Tibial nerve (tissue), 4 donors: ENCODE data around the gene URI1. TPM values are rescaled to one million over a fixed set of nuclear protein-coding genes. Genes with fewer than 3 reads are reported as not detected.

Experiments used
- DNase-seq, 2 donors: peaks; one replicate each; pipeline ENCODE4 v3.0.0-alpha.2; 2019; ENCODE audit warnings: low spot score in 2 of 2
- H3K27ac ChIP-seq, 4 donors: fragments of 200-600 bp; sonication (generic) in 3 of 4; one replicate each; pipeline ENCODE4 v1.5.1; 2017 to 2019; ENCODE audit warnings: mild to moderate bottlenecking in 1 of 4
- H3K27me3 ChIP-seq, 2 donors: fragments of 200-600 bp; sonication (generic) in 1 of 2; one replicate each; pipeline versions ENCODE4 v1.5.1 to v1.6.0; 2017 to 2019
- H3K36me3 ChIP-seq, 3 donors: fragments of 200-600 bp; sonication (generic); one replicate each; pipeline ENCODE4 v1.5.1; 2018 to 2019
- H3K4me1 ChIP-seq, 4 donors: fragments of 200-600 bp; sonication (generic) in 3 of 4; one replicate each; pipeline ENCODE4 v1.5.1; 2017 to 2019
- H3K4me3 ChIP-seq, 4 donors: fragments of 200-600 bp; sonication (generic) in 3 of 4; one replicate each; pipeline ENCODE4 v1.5.1; 2017 to 2019; ENCODE audit warnings: mild to moderate bottlenecking in 1 of 4, moderate library complexity in 1 of 4
- H3K9me3 ChIP-seq, 4 donors: fragments of 200-600 bp; sonication (generic) in 3 of 4; one replicate each; pipeline ENCODE4 v1.5.1; 2017 to 2019
- EP300 ChIP-seq, 2 donors: sonication (generic); formaldehyde crosslinking; IDR thresholded peaks; one replicate each; pipeline ENCODE4 v1.6.1; 2017; ENCODE audit warnings: antibody characterized with exemption in 2 of 2, mild to moderate bottlenecking in 1 of 2
- POLR2A ChIP-seq, 2 donors: fragments of 450-650 bp; IDR thresholded peaks; one replicate each; pipeline ENCODE4 v1.6.1; 2017; ENCODE audit warnings: antibody characterized with exemption in 2 of 2, mild to moderate bottlenecking in 2 of 2, moderate library complexity in 2 of 2
- WGBS, 2 donors: methylation state at CpG; one replicate each; pipeline ENCODE4 v1.1.5; 2018; 5-methylcytosine and 5-hydroxymethylcytosine counted together
- total RNA-seq, 4 donors: library from RNA; depleted of rRNA; stranded (reverse); fragments of >200 nt; gene quantifications; one replicate each; pipeline ENCODE4 v1.1.0, GENCODE V29; 2016
- TF ChIP-seq, protein P1 (sequence below), 5 experiments: fragments of 200-600 bp in 3 of 5; fragments of 450-650 bp in 2 of 5; sonication (generic) in 3 of 5; IDR thresholded peaks; one replicate each; pipeline ENCODE4 v1.5.1; 2016 to 2019; ENCODE audit warnings: antibody characterized with exemption in 5 of 5, mild to moderate bottlenecking in 3 of 5, moderate library complexity in 2 of 5

The URI1 gene
- total RNA-seq, 4 donors from 2014 or later, result 43.8 to 67.8 (median 59.1) TPM

DNA sequence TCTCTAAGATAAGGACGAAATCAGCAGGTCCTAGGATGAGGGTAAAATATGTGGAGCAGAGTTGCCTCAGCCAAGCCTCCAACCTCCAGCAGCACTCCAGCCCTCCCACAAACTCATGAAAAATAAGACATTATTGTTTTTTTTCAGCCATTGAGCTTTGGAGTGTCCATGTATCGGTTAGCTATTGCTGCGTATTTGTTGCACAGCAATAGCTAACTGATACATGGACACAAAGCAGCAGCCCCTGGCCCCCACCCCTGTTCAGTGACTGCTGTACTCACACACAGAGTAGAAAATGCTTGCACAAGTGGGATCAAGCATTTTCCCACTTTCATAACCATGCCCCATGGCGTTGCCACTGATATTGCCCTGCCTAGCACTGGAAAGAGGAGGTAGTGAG, 19.1 kb upstream of the URI1 start:
- Histone ChIP-seq H3K36me3 (no peaks in the 10 kb centered on the region), H3K9me3 (no peaks in the 10 kb centered on the region), H3K4me3 (no peak overlapping the region), H3K27ac (no peak overlapping the region), H3K27me3 (no peaks in the 10 kb centered on the region), H3K4me1 (no peaks in the 10 kb centered on the region)
- no peak for DNase-seq
- WGBS, 2 donors, result 93 to 94% methylated on average over 4 of the region's 4 CpGs
- TF ChIP-seq, protein P1, sequence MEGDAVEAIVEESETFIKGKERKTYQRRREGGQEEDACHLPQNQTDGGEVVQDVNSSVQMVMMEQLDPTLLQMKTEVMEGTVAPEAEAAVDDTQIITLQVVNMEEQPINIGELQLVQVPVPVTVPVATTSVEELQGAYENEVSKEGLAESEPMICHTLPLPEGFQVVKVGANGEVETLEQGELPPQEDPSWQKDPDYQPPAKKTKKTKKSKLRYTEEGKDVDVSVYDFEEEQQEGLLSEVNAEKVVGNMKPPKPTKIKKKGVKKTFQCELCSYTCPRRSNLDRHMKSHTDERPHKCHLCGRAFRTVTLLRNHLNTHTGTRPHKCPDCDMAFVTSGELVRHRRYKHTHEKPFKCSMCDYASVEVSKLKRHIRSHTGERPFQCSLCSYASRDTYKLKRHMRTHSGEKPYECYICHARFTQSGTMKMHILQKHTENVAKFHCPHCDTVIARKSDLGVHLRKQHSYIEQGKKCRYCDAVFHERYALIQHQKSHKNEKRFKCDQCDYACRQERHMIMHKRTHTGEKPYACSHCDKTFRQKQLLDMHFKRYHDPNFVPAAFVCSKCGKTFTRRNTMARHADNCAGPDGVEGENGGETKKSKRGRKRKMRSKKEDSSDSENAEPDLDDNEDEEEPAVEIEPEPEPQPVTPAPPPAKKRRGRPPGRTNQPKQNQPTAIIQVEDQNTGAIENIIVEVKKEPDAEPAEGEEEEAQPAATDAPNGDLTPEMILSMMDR (IDR thresholded peaks at IDR 0.05), result no peak
- no peak for TF ChIP-seq POLR2A (IDR thresholded peaks at IDR 0.05)
- no peak for TF ChIP-seq EP300 (IDR thresholded peaks at IDR 0.05)

DNA sequence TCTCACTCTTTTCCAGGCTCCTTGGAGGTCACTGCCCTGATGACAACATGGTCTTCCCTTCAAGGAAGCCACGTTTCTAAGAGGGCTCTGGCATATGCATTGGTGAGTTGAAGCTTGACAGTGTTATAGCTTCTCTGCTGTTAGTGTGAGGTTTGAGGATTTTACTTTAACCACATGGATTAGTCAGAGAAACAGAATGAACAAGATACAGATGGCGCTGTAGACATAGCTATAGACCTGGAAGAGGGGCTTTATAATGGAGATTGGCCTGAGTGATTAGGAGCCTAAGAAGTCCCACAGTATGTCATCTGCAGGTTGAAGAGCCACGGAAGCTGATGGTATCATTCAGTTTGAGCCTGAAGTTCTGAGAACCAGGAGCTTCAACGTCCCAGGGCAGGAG, 18.4 kb upstream of the URI1 start:
- no peaks in the 10 kb centered on the region for H3K36me3 ChIP-seq
- no peaks in the 10 kb centered on the region for H3K27me3 ChIP-seq
- H3K4me1 ChIP-seq, result no peaks in the 10 kb centered on the region
- H3K4me3 ChIP-seq, result no peak overlapping the region
- TF ChIP-seq, protein P1 (IDR thresholded peaks at IDR 0.05), result no peak
- TF ChIP-seq POLR2A (IDR thresholded peaks at IDR 0.05) (no peak), EP300 (IDR thresholded peaks at IDR 0.05) (no peak)
- DNase-seq, result no peak
- 68 to 71% methylated on average over 4 of the region's 4 CpGs for WGBS, 2 donors
- no peak overlapping the region for H3K27ac ChIP-seq
- no peaks in the 10 kb centered on the region for H3K9me3 ChIP-seq

DNA sequence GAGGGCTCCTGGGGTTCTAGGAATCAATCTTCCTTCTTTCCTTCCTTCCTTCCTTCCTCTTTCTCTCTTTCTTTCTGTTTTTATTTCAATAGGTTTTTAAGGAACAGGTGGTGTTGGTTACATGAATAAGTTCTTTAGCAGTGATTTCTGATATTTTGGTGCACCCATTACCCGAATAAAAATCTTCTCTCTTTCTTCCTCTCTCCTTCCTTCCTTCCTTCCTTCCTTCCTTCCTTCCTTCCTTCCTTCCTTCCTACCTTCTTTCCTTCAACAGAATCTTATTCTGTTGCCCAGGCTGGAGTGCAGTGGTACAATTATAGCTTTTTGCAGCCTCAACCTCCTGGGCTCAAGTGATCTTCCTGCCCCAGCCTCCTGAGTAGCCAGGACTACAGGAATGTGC, 16.0 kb upstream of the URI1 start:
- Histone ChIP-seq H3K27me3 (no peaks in the 10 kb centered on the region), H3K9me3 (no peaks in the 10 kb centered on the region)
- 76 to 81% methylated on average over 1 of the region's 1 CpG for WGBS, 2 donors

DNA sequence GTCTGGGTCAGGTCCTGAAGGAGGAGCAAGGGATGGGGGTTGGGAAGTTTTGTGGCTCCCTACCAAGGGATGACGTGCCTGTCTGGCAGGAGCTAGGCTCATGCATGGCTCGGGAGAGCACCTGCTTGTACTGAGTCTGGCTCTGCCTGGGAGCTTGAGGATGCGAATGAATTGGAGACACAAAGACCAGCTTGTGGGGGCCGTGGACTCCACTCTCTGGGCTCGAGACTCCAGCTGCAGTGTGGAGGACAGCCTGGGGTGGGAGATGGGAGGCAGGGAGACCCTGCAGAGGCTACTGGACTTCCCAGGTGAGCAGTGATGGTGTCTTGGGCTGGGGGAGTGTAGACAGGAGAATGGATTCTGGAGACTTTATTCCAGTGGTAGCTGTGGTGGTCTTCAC, 15.2 kb upstream of the URI1 start:
- Histone ChIP-seq H3K9me3 (no peaks in the 10 kb centered on the region), H3K4me1 (no peaks in the 10 kb centered on the region), H3K36me3 (no peaks in the 10 kb centered on the region), H3K27ac (no peak overlapping the region), H3K27me3 (no peaks in the 10 kb centered on the region), H3K4me3 (no peak overlapping the region)
- DNase-seq, result no peak
- no peak for TF ChIP-seq POLR2A (IDR thresholded peaks at IDR 0.05)
- TF ChIP-seq, protein P1 (IDR thresholded peaks at IDR 0.05), result no peak
- TF ChIP-seq EP300 (IDR thresholded peaks at IDR 0.05), result no peak
- WGBS, 2 donors, result 67 to 75% methylated on average over 5 of the region's 5 CpGs

More for the DNA sequence above, 16.0 kb upstream of the URI1 start:
- no peaks in the 10 kb centered on the region for H3K4me1 ChIP-seq
- no peaks in the 10 kb centered on the region for H3K36me3 ChIP-seq
- H3K27ac ChIP-seq, result no peak overlapping the region
- TF ChIP-seq, protein P1 (IDR thresholded peaks at IDR 0.05), result no peak
- TF ChIP-seq POLR2A (IDR thresholded peaks at IDR 0.05) (no peak), EP300 (IDR thresholded peaks at IDR 0.05) (no peak)
- no peak for DNase-seq
- no peak overlapping the region for H3K4me3 ChIP-seq

DNA sequence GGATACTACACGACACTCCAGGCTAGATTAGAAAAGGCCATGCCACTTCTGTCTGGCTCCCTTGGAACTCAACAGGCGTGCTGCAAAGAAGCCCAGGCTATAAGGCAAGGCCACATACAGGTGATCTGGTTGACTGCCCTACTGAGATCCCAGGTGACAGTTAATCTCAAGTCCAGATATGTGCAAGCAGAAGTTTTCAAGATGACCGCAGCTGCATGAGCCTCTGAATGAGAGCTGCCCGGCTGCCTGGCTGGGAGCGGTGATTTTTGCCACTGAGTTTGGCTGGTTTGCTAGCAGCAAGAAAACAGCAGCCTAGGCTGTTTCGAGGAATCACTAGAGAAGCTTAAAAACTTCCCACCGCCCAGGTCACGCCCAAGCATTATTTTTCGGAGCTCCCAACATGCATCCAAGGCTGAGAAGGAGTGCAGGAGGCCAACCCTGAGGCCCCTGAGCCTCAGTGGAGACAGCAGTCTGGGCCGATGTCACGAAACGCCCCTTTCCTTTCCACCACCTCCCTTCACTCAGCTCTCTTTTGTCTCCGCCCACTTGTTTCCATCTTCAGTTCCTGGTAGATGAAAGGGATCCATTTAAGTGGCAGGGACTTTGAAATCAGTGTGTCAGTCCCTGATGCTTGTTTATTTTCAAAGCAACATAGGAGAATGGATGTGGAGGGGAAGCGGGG, 14.0 kb upstream of the URI1 start:
- H3K9me3 ChIP-seq, result peaks cover 0 to 4% (median 0%) of the 10 kb centered on the region in 4 donors
- no peaks in the 10 kb centered on the region for H3K36me3 ChIP-seq
- DNase-seq, result no peak
- WGBS, 2 donors, result 32 to 47% methylated on average over 12 to 14 of the region's 14 CpGs
- H3K27ac ChIP-seq, result no peak overlapping the region
- H3K4me1 ChIP-seq, result no peaks in the 10 kb centered on the region
- H3K4me3 ChIP-seq, result no peak overlapping the region
- TF ChIP-seq POLR2A (IDR thresholded peaks at IDR 0.05) (no peak), EP300 (IDR thresholded peaks at IDR 0.05) (no peak)
- TF ChIP-seq, protein P1 (IDR thresholded peaks at IDR 0.05), result no peak
- H3K27me3 ChIP-seq, result no peaks in the 10 kb centered on the region
